Stimulated activated CD4-positive, alpha-beta T cell treated with anti-CD3 and anti-CD28 coated beads, Interleukin-2, amount 100 ng/mL, for 4 hours (primary cell): Measurements from ENCODE around the gene NUDT8.
"Not testable (repeated sequence)": the region's sequence is repeated elsewhere in the genome, so short reads cannot be mapped to it uniquely, and the experiment has no call there.

Experiments used
- DNase-seq: peaks from one replicate; pipeline ENCODE4 v3.0.0-alpha.2; 2020; ENCODE audit warnings: low read depth

NUDT8 gene

GRCh38 chr11:67641338-67642172 lies 11.8 kb upstream of the NUDT8 start:
- no peak for DNase-seq

GRCh38 chr11:67640758-67641337 lies 11.1 kb upstream of the NUDT8 start:
- DNase-seq: no peak

- peak; percentile 38 for DNase-seq
Observed at GRCh38 chr11:67640021-67640757, 10.5 kb upstream of the NUDT8 start.

GRCh38 chr11:67639438-67639859 lies 9.7 kb upstream of the NUDT8 start, which contains the start of gene TBX10:
Gene TBX10 (minus strand): TSS chr11:67639763. CDS start chr11:67639472, 291 bp downstream.
- no peak for DNase-seq

GRCh38 chr11:67638535-67639437 lies 9.0 kb upstream of the NUDT8 start:
- no peak for DNase-seq

- not testable (repeated sequence) for DNase-seq
Observed at GRCh38 chr11:67637441-67637840, 7.7 kb upstream of the NUDT8 start.

- DNase-seq: no peak
Observed at GRCh38 chr11:67636962-67637361, 7.2 kb upstream of the NUDT8 start.

GRCh38 chr11:67635231-67635521 lies 5.4 kb upstream of the NUDT8 start:
- no peak for DNase-seq

GRCh38 chr11:67634366-67635230 lies 4.9 kb upstream of the NUDT8 start:
- no peak for DNase-seq

- DNase-seq: no peak
Observed at GRCh38 chr11:67633758-67634365, 4.1 kb upstream of the NUDT8 start.

GRCh38 chr11:67632982-67633755 lies 3.4 kb upstream of the NUDT8 start:
- no peak for DNase-seq

GRCh38 chr11:67632175-67632981 lies 2.6 kb upstream of the NUDT8 start:
- DNase-seq: no peak

GRCh38 chr11:67631853-67632174 lies 2.1 kb upstream of the NUDT8 start:
- no peak for DNase-seq

- DNase-seq: no peak
Observed at GRCh38 chr11:67631411-67631810, 1.7 kb upstream of the NUDT8 start.

- no peak for DNase-seq
Observed at GRCh38 chr11:67630943-67631331, 1.2 kb upstream of the NUDT8 start.

GRCh38 chr11:67630228-67630942 lies 648 bp upstream of the NUDT8 start:
- DNase-seq: no peak

GRCh38 chr11:67628710-67629385 lies 889 bp downstream of the NUDT8 start:
- DNase-seq: no peak
